Measurements from ENCODE around the gene PARD3.

GRCh38 chr10:34464591-34464990 lies 350.5 kb downstream of the PARD3 start:
- TF ChIP-seq, protein P1, sequence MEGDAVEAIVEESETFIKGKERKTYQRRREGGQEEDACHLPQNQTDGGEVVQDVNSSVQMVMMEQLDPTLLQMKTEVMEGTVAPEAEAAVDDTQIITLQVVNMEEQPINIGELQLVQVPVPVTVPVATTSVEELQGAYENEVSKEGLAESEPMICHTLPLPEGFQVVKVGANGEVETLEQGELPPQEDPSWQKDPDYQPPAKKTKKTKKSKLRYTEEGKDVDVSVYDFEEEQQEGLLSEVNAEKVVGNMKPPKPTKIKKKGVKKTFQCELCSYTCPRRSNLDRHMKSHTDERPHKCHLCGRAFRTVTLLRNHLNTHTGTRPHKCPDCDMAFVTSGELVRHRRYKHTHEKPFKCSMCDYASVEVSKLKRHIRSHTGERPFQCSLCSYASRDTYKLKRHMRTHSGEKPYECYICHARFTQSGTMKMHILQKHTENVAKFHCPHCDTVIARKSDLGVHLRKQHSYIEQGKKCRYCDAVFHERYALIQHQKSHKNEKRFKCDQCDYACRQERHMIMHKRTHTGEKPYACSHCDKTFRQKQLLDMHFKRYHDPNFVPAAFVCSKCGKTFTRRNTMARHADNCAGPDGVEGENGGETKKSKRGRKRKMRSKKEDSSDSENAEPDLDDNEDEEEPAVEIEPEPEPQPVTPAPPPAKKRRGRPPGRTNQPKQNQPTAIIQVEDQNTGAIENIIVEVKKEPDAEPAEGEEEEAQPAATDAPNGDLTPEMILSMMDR (IDR thresholded peaks at IDR 0.05) = no peak
- TF ChIP-seq POLR2A (IDR thresholded peaks at IDR 0.05) = no peak
